Esophagus (tissue), 2 donors: Measurements from ENCODE around the gene TMEM8B. TPM values are rescaled to one million over a fixed set of nuclear protein-coding genes. Genes with fewer than 3 reads are reported as not detected.
"Not testable (repeated sequence)": the region's sequence is repeated elsewhere in the genome, so short reads cannot be mapped to it uniquely, and the experiment has no call there.

ENCODE experiments used
- H3K27ac ChIP-seq, 2 donors: one replicate each; pipeline ENCODE4 v1.5.1; 2013; ENCODE audit warnings: low read depth in 2 of 2, mild to moderate bottlenecking in 2 of 2, inconsistent platforms in 1 of 2, low read length in 1 of 2, moderate library complexity in 1 of 2
- H3K27me3 ChIP-seq, 2 donors: one replicate each; pipeline ENCODE4 v1.6.1; 2013; ENCODE audit warnings: low read length in 2 of 2, control low read depth in 1 of 2, mild to moderate bottlenecking in 1 of 2; ENCODE audit not compliant: insufficient read depth in 2 of 2, control insufficient read depth in 1 of 2
- H3K36me3 ChIP-seq, 2 donors: one replicate each; pipeline ENCODE4 v1.6.1; 2013; ENCODE audit warnings: low read length in 1 of 2; ENCODE audit not compliant: control insufficient read depth in 2 of 2, insufficient read depth in 2 of 2
- H3K4me1 ChIP-seq, 2 donors: one replicate each; pipeline ENCODE4 v1.6.1; 2013; ENCODE audit warnings: low read length in 1 of 2; ENCODE audit not compliant: control insufficient read depth in 2 of 2, insufficient read depth in 2 of 2
- H3K4me3 ChIP-seq, 2 donors: one replicate each; pipeline ENCODE4 v1.5.1; 2013; ENCODE audit warnings: low read length in 2 of 2, mild to moderate bottlenecking in 2 of 2, low read depth in 1 of 2, moderate library complexity in 1 of 2
- H3K9me3 ChIP-seq, 2 donors: one replicate each; pipeline ENCODE4 v1.6.1; 2013; ENCODE audit warnings: mild to moderate bottlenecking in 2 of 2, low read depth in 1 of 2, low read length in 1 of 2, moderate library complexity in 1 of 2; ENCODE audit not compliant: control insufficient read depth in 2 of 2, insufficient read depth in 1 of 2
- WGBS, 2 donors: extraction: QIAGEN DNeasy Blood & Tissue Kit; methylation state at CpG; one replicate each; pipeline ENCODE4 v1.1.7; 2013; 5-methylcytosine and 5-hydroxymethylcytosine counted together
- polyA plus RNA-seq, 2 donors: library from polyadenylated mRNA; stranded (reverse); fragments of 200-250 nt; gene quantifications; one replicate each; pipeline ENCODE4 v1.2.3, GENCODE V29; 2013
- donor health status: healthy with polysubstance abuse.
- donor health status: Bipolar disorder and iron deficiency.

The TMEM8B gene
- polyA plus RNA-seq, 2 donors: 2.2 to 3.0 TPM

DNA sequence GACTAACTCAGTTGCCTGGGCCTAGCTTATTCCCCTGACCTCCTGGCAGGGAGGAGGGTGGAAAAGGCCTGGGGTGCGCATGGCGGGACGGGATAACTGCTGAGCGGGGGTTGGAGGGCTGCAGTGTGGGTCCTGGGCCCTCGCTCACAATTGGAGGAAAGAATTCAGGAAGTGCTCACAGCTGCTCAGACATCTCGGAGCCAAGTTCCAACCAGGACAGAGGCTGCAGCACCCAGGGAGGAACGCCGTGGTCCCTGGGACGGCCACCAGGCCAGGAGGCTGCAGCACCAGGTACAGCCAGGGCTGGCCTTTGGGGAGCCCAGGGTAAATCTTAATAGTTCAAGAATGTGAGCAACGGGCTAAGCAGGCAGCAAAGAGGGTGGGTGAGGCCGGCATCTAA, 80.2 kb downstream of the TMEM8B start, which contains the start of gene SPAAR:
SPAAR (plus strand) TSS at position 217 of the 400 bp plus-strand sequence. CDS start 974 bp downstream, outside the sequence.
- Histone ChIP-seq H3K27me3 (no peaks in the 10 kb centered on the region), H3K27ac (peak within 1 kb of the TSS; percentile 87 to 93), H3K9me3 (no peaks in the 10 kb centered on the region), H3K4me1 (peaks cover 11 to 30% of the 10 kb centered on the region in 2 donors), H3K36me3 (no peaks in the 10 kb centered on the region), H3K4me3 (no peak within 1 kb of the TSS)
- 79 to 84% methylated on average over 11 of the region's 11 CpGs for WGBS, 2 donors

DNA sequence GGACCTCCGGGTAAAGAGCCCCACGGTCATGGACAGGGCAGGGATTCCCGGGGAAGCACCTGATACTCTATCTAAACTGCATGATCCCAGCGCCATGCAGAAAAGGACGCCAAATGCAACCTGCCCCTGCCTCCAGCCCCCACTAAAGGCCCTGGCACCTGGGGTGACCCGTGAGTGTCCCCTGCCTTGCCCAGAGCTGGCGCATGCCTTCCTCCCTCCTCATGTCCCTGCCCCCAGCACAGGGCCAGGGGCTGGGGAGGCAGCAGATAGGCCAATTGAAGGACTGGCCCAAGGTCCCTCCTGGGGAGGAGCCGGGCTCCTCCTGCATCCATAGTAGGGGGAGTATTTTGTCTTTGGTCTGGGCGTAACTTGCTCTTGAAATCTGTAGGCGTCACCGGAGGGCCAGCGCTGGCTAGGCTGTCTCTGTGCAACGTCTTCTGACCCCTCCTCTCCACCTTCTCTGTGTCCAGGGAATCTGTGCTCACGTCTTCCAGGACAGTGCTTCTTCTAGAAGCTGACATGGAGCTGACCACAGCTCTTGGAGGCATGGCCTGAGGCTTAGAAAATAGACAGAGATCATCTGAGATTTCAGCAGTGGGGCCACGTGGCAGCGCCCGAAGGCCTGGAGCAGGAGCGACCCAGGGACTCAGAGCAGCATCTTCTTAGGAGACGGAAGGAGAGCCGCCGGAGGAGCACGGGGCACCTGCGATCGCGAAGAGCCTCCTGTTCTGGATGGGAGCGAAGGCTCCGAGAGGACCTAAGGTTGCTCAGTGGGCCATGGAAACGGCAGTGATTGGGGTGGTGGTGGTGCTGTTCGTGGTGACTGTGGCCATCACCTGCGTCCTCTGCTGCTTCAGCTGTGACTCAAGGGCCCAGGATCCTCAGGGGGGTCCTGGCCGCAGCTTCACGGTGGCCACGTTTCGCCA, 80.9 kb downstream of the TMEM8B start:
- Histone ChIP-seq H3K4me1 (peaks cover 11 to 28% of the 10 kb centered on the region in 2 donors), H3K36me3 (no peaks in the 10 kb centered on the region), H3K27ac (peak overlapping the region; percentile 87 to 93), H3K4me3 (no peak overlapping the region), H3K9me3 (no peaks in the 10 kb centered on the region), H3K27me3 (no peaks in the 10 kb centered on the region)
- WGBS, 2 donors: 92 to 93% methylated on average over 34 of the region's 34 CpGs

GRCh38 chr9:35910613-35911359, 81.8 kb downstream of the TMEM8B start:
- no peaks in the 10 kb centered on the region for H3K9me3 ChIP-seq
- no peaks in the 10 kb centered on the region for H3K27me3 ChIP-seq
- H3K4me1 ChIP-seq: peaks cover 11 to 25% of the 10 kb centered on the region in 2 donors
- H3K4me3 ChIP-seq: no peak overlapping the region
- H3K27ac ChIP-seq: peak overlapping the region; percentile 16 to 54
- 59 to 73% methylated on average over 14 of the region's 14 CpGs for WGBS, 2 donors
- no peaks in the 10 kb centered on the region for H3K36me3 ChIP-seq

DNA sequence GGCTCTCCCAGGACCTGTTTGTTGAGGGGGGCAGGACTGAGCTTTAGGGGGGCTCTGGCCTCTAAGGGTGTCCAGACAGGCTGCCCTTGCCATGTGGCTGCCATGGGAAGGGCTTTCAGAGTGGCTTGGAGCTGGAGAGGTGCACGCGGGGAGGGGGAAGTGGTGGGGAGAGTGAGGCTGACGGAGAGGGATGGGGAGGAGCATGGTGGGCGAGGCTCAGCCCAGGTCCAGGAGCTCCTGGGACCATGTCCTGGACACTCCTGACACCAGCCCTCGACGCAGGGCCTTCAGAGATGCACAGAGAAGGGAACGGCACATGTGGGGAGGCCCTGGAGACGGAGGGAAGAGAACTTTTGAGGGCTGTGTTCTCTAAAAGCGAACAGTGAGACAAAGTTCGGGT, 82.7 kb downstream of the TMEM8B start:
- no peak overlapping the region for H3K27ac ChIP-seq
- H3K9me3 ChIP-seq: no peaks in the 10 kb centered on the region
- no peaks in the 10 kb centered on the region for H3K27me3 ChIP-seq
- no peaks in the 10 kb centered on the region for H3K36me3 ChIP-seq
- 77 to 89% methylated on average over 10 of the region's 10 CpGs for WGBS, 2 donors
- no peak overlapping the region for H3K4me3 ChIP-seq
- peaks cover 4 to 18% of the 10 kb centered on the region in 2 donors for H3K4me1 ChIP-seq

DNA sequence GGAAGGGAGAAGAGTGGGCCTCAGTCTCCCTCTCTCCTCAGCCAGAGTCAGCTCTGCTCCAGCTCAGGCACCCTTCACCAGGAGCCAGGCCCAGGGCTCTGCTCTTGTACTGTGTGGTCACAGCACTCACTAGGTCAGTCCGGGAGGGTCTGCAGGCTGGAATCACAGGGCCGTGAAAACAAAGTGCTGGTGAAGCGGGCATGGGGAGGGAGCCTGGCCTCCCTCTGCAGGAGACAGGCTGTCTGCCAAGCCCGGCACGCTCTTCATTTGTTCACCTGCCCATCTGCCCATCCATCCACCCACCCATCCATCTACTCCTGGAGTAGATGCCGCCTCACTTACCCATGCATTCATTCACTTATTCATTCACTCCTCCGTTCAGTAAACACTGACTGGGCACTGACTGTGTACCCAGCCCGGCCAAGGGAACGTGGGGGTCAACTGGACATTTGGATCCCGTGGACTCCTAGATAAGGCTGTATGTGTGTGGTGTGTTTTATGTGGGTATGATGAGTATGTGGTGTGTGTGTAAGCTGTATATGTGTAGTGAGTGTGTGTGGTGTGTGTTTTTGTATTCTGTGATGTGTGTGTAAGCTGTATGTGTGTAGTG, 83.9 kb downstream of the TMEM8B start:
- 86 to 88% methylated on average over 10 of the region's 10 CpGs for WGBS, 2 donors
- peaks cover 3 to 12% of the 10 kb centered on the region in 2 donors for H3K4me1 ChIP-seq

DNA sequence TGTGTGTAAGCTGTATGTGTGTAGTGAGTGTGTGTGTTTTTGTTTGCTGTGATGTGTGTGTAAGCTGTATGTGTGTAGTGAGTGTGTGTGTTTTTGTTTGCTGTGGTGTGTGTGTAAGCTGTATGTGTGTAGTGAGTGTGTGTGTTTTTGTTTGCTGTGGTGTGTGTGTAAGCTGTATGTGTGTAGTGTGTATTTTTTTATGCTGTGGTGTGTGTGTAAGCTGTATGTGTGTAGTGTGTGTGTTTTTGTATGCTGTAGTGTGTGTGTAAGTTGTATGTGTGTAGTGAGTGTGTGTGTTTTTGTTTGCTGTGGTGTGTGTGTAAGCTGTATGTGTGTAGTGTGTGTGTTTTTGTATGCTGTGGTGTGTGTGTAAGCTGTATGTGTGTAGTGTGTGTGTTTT, 84.4 kb downstream of the TMEM8B start:
- peaks cover 3 to 12% of the 10 kb centered on the region in 2 donors for H3K4me1 ChIP-seq
- not testable (repeated sequence) for H3K27me3 ChIP-seq, H3K27ac ChIP-seq, H3K9me3 ChIP-seq, H3K4me3 ChIP-seq, H3K36me3 ChIP-seq

More for the DNA sequence above, 83.9 kb downstream of the TMEM8B start:
- H3K27me3 ChIP-seq: no peaks in the 10 kb centered on the region
- H3K4me3 ChIP-seq: no peak overlapping the region
- no peaks in the 10 kb centered on the region for H3K36me3 ChIP-seq
- no peak overlapping the region for H3K27ac ChIP-seq
- H3K9me3 ChIP-seq: no peaks in the 10 kb centered on the region

- no peak overlapping the region for H3K4me3 ChIP-seq
- H3K9me3 ChIP-seq: no peaks in the 10 kb centered on the region
- peaks cover 0 to 8% of the 10 kb centered on the region in 2 donors for H3K4me1 ChIP-seq
- H3K27ac ChIP-seq: no peak overlapping the region
- 25 to 35% methylated on average over 9 of the region's 9 CpGs for WGBS, 2 donors
- no peaks in the 10 kb centered on the region for H3K36me3 ChIP-seq
- H3K27me3 ChIP-seq: no peaks in the 10 kb centered on the region
Measured at GRCh38 chr9:35914301-35914807, 85.3 kb downstream of the TMEM8B start.
